Naive thymus-derived CD8-positive, alpha-beta T cell (primary cell): ENCODE results near the gene GNG14. TPM values are rescaled to one million over a fixed set of nuclear protein-coding genes. Genes with fewer than 3 reads are reported as not detected.
"Not testable (repeated sequence)": the region's sequence is repeated elsewhere in the genome, so short reads cannot be mapped to it uniquely, and the experiment has no call there.

Experiments
- ATAC-seq, 2 donors: fragments of 150-1000 bp; cut with Tn5 transposase in 1 of 2; sonication (Bioruptor Pico), chemical (Tn5 transposase) in 1 of 2; 1 replicate in 1 of 2; 2 replicates in 1 of 2; pipeline ENCODE4 v1.10.0; 2021; ENCODE audit warnings: mild to moderate bottlenecking in 2 of 2, moderate library complexity in 2 of 2
- POLR2A ChIA-PET: fragments of 350-600 bp; sonication (Branson Sonifier 250); formaldehyde crosslinking; loops from one replicate; lab custom pipeline; 2021; ENCODE audit warnings: antibody characterized with exemption; lab: Charles Lee
- DNase-seq, 10 donors: peaks; one replicate each; pipeline versions ENCODE4 v3.0.0 to v3.0.0-alpha.2; 2020 to 2022
- H3K27ac Mint-ChIP-seq, 10 donors: one replicate each; pipeline ENCODE4 v1.8.0; 2020 to 2022; ENCODE audit warnings: mild to moderate bottlenecking in 10 of 10, mixed read lengths in 10 of 10, moderate library complexity in 4 of 10, inconsistent platforms in 1 of 10
- H3K27me3 Mint-ChIP-seq, 5 donors: one replicate each; pipeline ENCODE4 v1.8.0; 2021 to 2022; ENCODE audit warnings: mixed read lengths in 5 of 5
- H3K36me3 Mint-ChIP-seq, 3 donors: one replicate each; pipeline ENCODE4 v1.8.0; 2020 to 2022; ENCODE audit warnings: mixed read lengths in 3 of 3, mild to moderate bottlenecking in 2 of 3, inconsistent platforms in 1 of 3
- H3K4me1 Mint-ChIP-seq, 4 donors: one replicate each; pipeline ENCODE4 v1.8.0; 2021 to 2022; ENCODE audit warnings: mixed read lengths in 4 of 4
- H3K4me3 Mint-ChIP-seq, 10 donors: one replicate each; pipeline ENCODE4 v1.8.0; 2020 to 2022; ENCODE audit warnings: mild to moderate bottlenecking in 10 of 10, mixed read lengths in 10 of 10, moderate library complexity in 6 of 10, inconsistent platforms in 1 of 10
- H3K9me3 Mint-ChIP-seq, 9 donors: one replicate each; pipeline ENCODE4 v1.8.0; 2020 to 2022; ENCODE audit warnings: mixed read lengths in 9 of 9, mild to moderate bottlenecking in 3 of 9, inconsistent platforms in 1 of 9, moderate library complexity in 1 of 9
- polyA plus RNA-seq, 3 donors: library from polyadenylated mRNA; unstranded; fragments of 300-500 nt; fragmentation: Illumina TruSeq; gene quantifications; one replicate each; pipeline ENCODE4 v1.2.3, GENCODE V29; 2021
- total RNA-seq, 8 experiments: library from RNA in 2 of 8; stranded (reverse) in 2 of 8; gene quantifications; one replicate each; pipeline ENCODE4 v1.2.3 and lab custom pipeline; 2021 to 2026

Gene GNG14
- total and polyA plus RNA-seq, 5 experiments from 2014 or later, result not detected

DNA sequence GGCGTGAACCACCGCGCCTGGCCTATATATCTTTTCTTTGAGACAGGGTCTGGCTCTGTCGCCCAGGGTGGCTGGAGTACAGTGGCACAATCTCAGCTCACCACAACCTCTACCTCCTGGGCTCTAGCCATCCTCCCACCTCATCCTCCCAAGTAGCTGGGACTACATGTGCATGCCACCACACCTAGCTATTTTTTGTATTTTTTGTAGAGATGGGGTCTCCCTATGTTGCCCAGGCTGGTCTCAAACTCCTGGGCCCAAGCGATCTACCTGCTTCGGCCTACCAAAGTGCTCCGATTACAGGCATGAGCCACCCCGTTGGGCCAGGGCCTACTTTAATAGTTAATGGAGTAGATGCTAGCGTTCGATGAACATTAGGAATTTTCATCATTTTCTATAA, 32.5 kb downstream of the GNG14 start:
- no peak for ATAC-seq
- Mint-ChIP-seq H3K9me3 (no peaks in the 10 kb centered on the region), H3K4me1 (peaks cover 31 to 51% (median 47%) of the 10 kb centered on the region in 4 donors), H3K27me3 (no peaks in the 10 kb centered on the region), H3K27ac (peak overlapping the region; percentile 74 to 96 (median 88)), H3K36me3 (peaks cover 0 to 32% (median 0%) of the 10 kb centered on the region in 3 donors), H3K4me3 (peak overlapping the region; percentile 79 to 90 (median 84))
- POLR2A ChIA-PET, result interaction anchor here (0.5 to 8.7 kb wide), 5 partner anchors 15 to 177 kb away, joined by 4 to 158 read pairs (median 7); partner anchors contain the start of genes DHPS, GET3 and TRIR
- DNase-seq, result no peak

DNA sequence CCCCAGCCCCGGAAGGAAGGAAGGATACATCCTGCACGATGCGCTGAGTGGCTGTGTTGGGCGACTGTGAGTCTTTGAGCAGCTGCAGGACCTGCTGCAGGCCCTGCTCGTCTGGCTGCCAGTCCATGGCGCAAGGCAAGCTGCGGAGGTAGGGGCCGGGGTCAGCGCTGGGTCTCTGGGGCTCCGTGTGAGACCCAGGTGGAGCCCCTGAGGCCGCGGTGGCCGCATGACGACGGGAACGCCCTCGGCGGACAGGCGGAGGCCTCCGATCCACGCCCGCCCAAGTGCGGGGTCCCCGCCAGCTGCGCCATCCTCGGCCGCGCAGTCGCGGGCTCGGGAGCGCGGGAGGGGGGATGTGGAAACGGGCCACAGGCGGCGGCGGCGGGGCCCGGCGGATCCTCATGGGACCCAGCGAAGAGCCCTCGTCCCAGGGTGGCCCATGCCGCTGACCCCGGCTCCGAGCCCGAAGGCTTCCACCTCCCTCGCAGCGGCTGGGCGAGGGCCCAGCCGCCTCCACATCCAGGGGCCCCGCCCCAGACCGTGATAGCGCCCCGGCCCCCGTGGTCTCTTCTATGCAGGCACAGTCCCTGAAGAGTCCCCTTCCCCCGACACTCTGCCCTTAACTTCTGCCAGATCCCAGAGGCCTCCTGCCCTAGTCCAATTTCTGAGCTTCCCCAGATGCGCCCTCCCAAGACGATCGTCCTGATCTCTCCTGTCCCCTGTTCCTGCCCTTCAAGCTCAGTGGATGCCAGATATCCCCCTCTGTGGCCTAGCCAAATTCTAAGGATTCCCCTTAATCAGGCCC, 33.3 kb downstream of the GNG14 start:
- ATAC-seq (no peak), DNase-seq (peak in 1 of 10 donors; percentile 13)
- POLR2A ChIA-PET, result interaction anchor here (0.5 to 8.7 kb wide), 8 partner anchors 14 to 1802 kb away, joined by 3 to 158 read pairs (median 6); partner anchors contain the start of genes DHPS, FBXW9, GET3 and TRIR
- no peaks in the 10 kb centered on the region for H3K9me3 Mint-ChIP-seq
- peak overlapping the region; percentile 85 to 96 (median 91) for H3K27ac Mint-ChIP-seq
- no peaks in the 10 kb centered on the region for H3K27me3 Mint-ChIP-seq
- peak overlapping the region; percentile 84 to 96 (median 90) for H3K4me3 Mint-ChIP-seq
- H3K4me1 Mint-ChIP-seq, result peaks cover 31 to 51% (median 47%) of the 10 kb centered on the region in 4 donors
- peaks cover 0 to 25% (median 0%) of the 10 kb centered on the region in 3 donors for H3K36me3 Mint-ChIP-seq

DNA sequence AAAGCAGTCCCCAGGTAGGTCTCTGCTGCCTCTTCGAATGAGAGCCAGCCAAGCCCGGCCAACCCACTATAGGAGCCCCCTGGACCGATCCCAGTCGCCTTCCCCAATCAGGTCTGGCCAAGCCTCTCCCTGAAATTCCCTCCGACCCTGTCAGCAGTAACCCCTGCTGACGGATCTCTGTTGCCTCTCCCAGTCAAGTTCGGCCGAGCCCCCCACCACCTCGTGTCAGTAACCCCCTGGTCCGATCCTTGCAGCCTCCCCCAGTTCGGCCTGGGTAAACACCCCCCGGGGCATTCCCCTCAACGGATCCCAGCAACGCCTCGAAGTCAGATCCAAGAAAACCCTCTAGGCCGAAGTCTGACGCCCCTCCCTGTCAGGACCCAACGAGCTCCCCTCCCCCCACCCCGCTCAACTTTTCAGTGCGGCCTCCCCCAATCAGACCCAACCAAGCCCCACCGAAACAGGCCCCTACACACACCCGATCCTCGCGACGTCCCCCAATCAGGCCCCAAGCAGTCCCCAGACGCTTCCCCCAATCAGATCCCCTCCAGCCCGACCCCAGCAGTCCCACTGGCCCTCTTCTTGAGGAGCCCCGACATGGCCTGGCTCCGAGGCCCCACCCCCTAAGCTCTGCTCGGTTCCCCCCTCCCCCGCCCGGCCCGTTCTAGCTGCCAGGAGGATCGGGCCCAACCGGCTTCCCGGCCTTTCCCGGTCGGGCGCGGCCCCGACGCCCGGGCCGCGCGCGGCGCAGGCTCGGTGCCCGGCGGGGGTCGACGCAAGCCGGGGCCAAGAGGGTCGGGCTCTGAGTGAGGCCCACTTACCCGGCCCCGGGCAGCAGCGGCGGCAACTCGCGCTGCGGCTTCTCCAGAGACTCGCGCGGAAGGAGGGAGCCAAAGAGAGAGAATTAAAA, 34.1 kb downstream of the GNG14 start:
- DNase-seq, result peak in 9 of 10 donors; percentile 8 to 73 (median 48)
- H3K4me1 Mint-ChIP-seq, result peaks cover 28 to 48% (median 41%) of the 10 kb centered on the region in 4 donors
- H3K4me3 Mint-ChIP-seq, result peak overlapping the region; percentile 85 to 96 (median 93)
- no peaks in the 10 kb centered on the region for H3K27me3 Mint-ChIP-seq
- H3K27ac Mint-ChIP-seq, result peak overlapping the region; percentile 88 to 96 (median 92)
- peak; percentile 45 to 49 for ATAC-seq
- no peaks in the 10 kb centered on the region for H3K9me3 Mint-ChIP-seq
- peaks cover 0 to 20% (median 0%) of the 10 kb centered on the region in 3 donors for H3K36me3 Mint-ChIP-seq
- POLR2A ChIA-PET, result interaction anchor here (0.7 to 8.7 kb wide), 11 partner anchors 13 to 909 kb away, joined by 3 to 158 read pairs (median 4); partner anchors contain the start of genes DHPS, FBXW9, GET3 and JUNB

DNA sequence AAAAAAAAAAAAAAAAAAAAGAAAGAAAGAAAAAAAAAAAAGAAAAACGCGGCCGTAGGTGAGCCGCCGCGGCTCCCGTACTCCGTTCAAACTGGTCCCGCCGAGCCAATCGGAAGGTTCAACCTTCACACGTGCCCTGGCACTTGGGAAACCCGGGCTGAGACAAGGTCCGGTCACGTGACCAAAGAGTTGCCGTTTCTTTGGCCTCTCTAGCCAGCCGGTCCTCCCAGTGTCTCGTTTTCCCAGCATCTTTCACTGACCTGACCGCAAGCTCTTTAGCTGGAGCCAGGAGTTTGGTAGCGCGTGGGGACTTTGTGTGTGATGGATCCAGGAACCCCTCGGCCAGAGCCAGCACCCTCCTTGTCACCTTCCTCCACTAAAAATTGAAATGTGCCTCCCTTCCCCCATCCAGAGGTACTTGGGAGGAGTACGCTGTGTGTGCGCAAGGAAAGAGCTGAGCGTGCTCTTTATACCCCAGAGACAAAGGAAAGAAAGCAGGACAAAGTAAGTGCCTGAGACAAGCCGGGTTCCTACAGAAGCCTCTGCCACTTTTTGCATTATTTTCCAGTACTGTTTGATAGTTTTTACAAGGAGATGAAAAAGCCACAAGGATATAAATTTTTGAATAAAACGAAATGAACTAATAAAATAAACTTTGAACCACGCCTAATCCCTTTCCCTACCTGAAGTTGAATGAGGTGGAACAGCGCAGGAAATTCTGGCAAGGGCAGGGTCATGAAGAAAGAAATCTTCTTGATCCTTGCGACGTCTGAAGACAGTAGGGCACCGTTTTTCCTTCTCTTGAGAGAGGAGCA, 35.0 kb downstream of the GNG14 start:
- H3K4me3 Mint-ChIP-seq, result peak overlapping the region; percentile 85 to 96 (median 92)
- peaks cover 0 to 17% (median 0%) of the 10 kb centered on the region in 3 donors for H3K36me3 Mint-ChIP-seq
- H3K27ac Mint-ChIP-seq, result peak overlapping the region; percentile 88 to 97 (median 93)
- peak; percentile 83 to 98 (median 92) for DNase-seq
- peaks cover 28 to 47% (median 40%) of the 10 kb centered on the region in 4 donors for H3K4me1 Mint-ChIP-seq
- POLR2A ChIA-PET, result interaction anchor here (0.5 to 8.7 kb wide), 19 partner anchors 12 to 1628 kb away, joined by 3 to 158 read pairs (median 4); partner anchors contain the start of genes DHPS, FBXW9, GET3 and JUNB
- no peaks in the 10 kb centered on the region for H3K9me3 Mint-ChIP-seq
- no peaks in the 10 kb centered on the region for H3K27me3 Mint-ChIP-seq
- ATAC-seq, result peak; percentile 88 to 92

DNA sequence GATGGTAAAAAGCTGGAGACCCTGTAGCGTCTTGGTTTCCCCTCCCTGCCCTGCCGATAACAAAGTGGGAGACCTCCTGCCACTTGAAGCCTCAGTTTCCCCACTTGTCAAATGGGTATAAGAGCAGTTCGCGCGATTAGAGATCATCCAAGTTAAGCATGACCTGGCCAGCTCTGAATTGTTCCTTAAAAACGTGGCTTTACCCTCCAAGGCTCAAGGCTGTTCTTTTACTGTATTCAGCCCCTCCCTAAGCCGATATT, 35.5 kb downstream of the GNG14 start:
- Mint-ChIP-seq H3K9me3 (no peaks in the 10 kb centered on the region), H3K4me3 (peak overlapping the region; percentile 85 to 96 (median 92)), H3K4me1 (peaks cover 28 to 47% (median 40%) of the 10 kb centered on the region in 4 donors), H3K27me3 (no peaks in the 10 kb centered on the region), H3K27ac (peak overlapping the region in 9 of 10 donors; percentile 88 to 97 (median 93)), H3K36me3 (peaks cover 0 to 21% (median 0%) of the 10 kb centered on the region in 3 donors)
- DNase-seq (no peak), ATAC-seq (no peak)
- POLR2A ChIA-PET, result interaction anchor here (0.5 to 8.7 kb wide), 13 partner anchors 12 to 1628 kb away, joined by 3 to 158 read pairs (median 4); partner anchors contain the start of genes DHPS, FBXW9, GET3 and RNASEH2A

DNA sequence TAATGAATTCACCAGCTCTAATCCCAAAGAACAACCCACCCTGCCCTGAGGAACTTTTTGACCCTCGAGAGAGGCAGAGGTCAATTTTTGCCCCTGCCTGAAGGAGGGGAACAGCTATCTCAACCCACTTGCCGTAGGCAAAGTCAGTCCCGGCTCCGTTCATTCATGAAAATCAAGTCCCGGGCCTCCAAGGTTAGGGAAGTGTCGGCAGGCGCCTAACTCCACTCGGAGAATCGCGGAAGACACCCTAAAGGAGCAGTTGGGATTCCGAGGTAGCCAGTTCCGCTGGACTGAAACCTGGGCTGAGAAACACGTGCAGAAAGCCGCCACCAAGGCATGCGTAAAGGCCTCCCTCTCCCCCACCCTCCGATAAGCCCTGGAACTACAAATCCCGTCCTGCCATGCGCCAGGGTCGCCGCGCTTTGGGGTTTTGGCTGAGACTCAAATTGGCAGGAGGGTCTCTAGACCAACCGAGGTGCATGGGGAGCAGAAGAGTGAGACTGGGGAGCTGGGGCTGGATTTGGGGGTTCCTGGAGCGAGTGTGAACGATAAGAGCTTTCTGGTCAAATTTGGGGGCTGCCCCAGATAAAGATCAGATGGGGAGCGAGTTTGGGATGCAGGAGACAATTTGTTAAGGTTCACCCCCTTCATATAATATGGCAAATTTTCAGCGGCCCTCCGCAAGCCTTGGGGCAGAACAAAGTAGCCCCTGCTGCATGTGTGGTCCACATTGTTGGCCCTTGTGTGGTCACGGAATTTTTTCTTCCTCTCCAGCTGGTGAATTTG, 36.0 kb downstream of the GNG14 start, which contains the start of gene TNPO2:
TNPO2 (minus strand) TSS at position 292 of the 786 bp plus-strand sequence. CDS start 2,955 bp downstream, outside the sequence.
- Mint-ChIP-seq H3K36me3 (peaks cover 0 to 21% (median 3%) of the 10 kb centered on the region in 3 donors), H3K27ac (peak within 1 kb of the TSS; percentile 88 to 97 (median 93)), H3K4me1 (peaks cover 27 to 43% (median 39%) of the 10 kb centered on the region in 4 donors), H3K4me3 (peak within 1 kb of the TSS; percentile 85 to 96 (median 92)), H3K9me3 (no peaks in the 10 kb centered on the region), H3K27me3 (no peaks in the 10 kb centered on the region)
- peak; percentile 33 to 79 (median 58) for DNase-seq
- POLR2A ChIA-PET, result interaction anchor here (0.5 to 8.7 kb wide), 11 partner anchors 11 to 1629 kb away, joined by 3 to 158 read pairs (median 4); partner anchors contain the start of genes DHPS, FBXW9, GET3 and RNASEH2A
- peak; percentile 34 to 36 for ATAC-seq

DNA sequence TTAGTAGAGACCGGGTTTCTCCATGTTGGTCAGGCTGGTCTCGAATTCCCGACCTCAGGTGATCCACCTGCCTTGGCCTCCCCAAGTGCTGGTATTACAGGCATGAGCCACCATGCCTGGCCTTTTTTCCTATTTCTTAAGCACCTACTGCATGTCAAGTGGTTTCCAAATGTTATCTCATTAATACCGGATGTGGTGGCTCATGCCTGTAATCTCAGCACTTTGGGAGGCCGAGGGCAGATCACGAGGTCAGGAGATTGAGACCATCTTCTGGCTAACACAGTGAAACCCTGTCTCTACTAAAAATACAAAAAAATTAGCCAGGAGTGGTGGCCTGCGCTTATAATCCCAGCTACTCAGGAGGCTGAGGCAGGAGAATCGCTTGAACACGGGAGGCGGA, 37.8 kb downstream of the GNG14 start:
- H3K27me3 Mint-ChIP-seq, DNase-seq, H3K27ac Mint-ChIP-seq, ATAC-seq, H3K9me3 Mint-ChIP-seq: not testable (repeated sequence)
- POLR2A ChIA-PET, result interaction anchor here (0.7 to 8.7 kb wide), 3 partner anchors 10 to 237 kb away, joined by 3 to 158 read pairs (median 5); partner anchors contain the start of genes GET3 and TRIR
- peaks cover 26 to 43% (median 38%) of the 10 kb centered on the region in 4 donors for H3K4me1 Mint-ChIP-seq
- H3K36me3 Mint-ChIP-seq, result peaks cover 0 to 30% (median 9%) of the 10 kb centered on the region in 3 donors
- H3K4me3 Mint-ChIP-seq, result peak overlapping the region in 1 of 10 donors; percentile 34

DNA sequence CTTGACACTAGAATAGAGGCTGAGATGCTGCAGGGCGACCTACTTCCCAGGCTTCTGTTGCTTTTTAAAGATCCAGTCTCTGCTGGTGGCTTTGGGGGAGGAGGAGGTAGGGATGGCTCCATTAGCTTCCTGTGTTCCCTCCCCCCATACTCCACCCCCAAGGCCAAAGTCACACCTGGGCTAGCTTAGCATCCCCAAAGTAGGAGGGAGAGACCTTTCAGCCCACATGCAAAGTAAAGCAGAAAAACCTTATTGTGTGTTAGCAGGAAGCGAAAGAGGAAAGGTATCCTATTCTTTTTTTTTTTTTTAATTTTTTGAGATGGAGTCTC, 39.2 kb downstream of the GNG14 start:
- DNase-seq (no peak), ATAC-seq (no peak)
- Mint-ChIP-seq H3K27me3 (no peaks in the 10 kb centered on the region), H3K36me3 (peaks cover 0 to 36% (median 9%) of the 10 kb centered on the region in 3 donors), H3K9me3 (no peaks in the 10 kb centered on the region), H3K27ac (peak overlapping the region in 4 of 10 donors; percentile 2 to 55 (median 38)), H3K4me1 (peaks cover 18 to 43% (median 33%) of the 10 kb centered on the region in 4 donors), H3K4me3 (peak overlapping the region in 2 of 10 donors; percentile 22 to 59)
- POLR2A ChIA-PET, result interaction anchor here (0.7 to 8.7 kb wide), 4 partner anchors 8 to 135 kb away, joined by 3 to 158 read pairs (median 4); partner anchors contain the start of genes GET3 and TRIR

DNA sequence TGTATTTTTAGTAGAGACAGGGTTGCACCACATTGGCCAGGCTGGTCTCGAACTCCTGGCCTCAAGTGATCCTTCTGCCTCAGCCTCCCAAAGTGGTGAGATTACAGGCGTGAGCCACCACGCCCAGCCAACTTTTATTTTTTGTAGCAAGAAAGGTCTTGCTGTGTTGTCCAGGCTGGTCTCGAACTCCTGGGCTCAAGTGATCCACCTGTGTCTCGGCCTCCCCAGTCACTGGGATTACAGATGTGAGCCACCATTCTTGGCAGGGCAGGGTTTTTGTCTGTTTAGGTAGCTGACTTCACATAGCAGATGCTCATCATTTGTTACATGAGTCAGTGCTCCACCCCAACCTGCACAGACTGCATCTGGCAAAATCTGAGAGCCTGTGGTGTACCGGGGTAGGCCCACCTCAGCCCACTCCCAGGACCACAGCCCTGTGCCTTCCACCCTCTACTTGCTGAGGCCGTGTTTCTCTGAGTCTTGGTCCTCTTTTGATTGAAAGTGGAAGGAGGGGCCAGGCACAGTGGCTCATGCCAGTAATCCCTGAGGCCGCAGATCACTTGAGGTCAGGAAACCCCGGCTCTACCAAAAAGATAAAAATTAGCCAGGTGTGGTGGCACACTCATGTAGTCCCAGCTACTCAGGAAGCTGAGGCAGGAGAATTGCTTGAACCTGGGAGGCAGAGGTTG, 40.1 kb downstream of the GNG14 start:
- no peak for DNase-seq
- H3K27me3 Mint-ChIP-seq, result no peaks in the 10 kb centered on the region
- peaks cover 17 to 47% (median 37%) of the 10 kb centered on the region in 4 donors for H3K4me1 Mint-ChIP-seq
- POLR2A ChIA-PET, result interaction anchor here (0.6 to 8.7 kb wide), 6 partner anchors 7 to 571 kb away, joined by 3 to 158 read pairs (median 4); partner anchors contain the start of genes GET3 and TRIR
- H3K9me3 Mint-ChIP-seq, result no peaks in the 10 kb centered on the region
- no peak overlapping the region for H3K4me3 Mint-ChIP-seq
- no peak for ATAC-seq
- peak overlapping the region in 1 of 10 donors; percentile 7 for H3K27ac Mint-ChIP-seq
- H3K36me3 Mint-ChIP-seq, result peaks cover 0 to 41% (median 9%) of the 10 kb centered on the region in 3 donors

DNA sequence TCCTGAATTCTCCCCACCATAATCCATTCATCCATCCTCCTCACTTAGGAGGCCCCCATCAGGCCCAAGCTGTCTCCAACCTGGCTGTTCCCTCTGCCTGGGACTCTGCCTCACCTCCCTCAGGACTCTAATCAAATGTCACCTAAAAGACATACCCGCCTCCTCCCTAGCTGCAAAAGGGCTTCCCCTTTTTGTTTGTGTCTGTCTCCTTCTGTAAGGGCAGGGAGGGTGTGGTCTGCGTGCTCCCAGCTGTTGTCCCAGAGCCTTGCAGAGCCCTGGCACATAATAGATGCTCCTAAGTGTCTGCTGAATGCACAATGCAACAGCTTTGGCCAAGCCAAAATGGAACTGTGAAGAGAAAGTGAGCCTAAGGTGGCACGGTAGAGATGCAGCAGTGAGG, 42.3 kb downstream of the GNG14 start:
- H3K27ac Mint-ChIP-seq, result peak overlapping the region in 3 of 10 donors; percentile 25 to 65 (median 57)
- POLR2A ChIA-PET, result interaction anchor here (0.7 kb wide), 2 partner anchors 13 to 150 kb away, joined by 3 to 5 read pairs; no protein-coding TSS in a partner anchor

More for the DNA sequence above, 42.3 kb downstream of the GNG14 start:
- DNase-seq, result no peak
- H3K4me1 Mint-ChIP-seq, result peaks cover 15 to 41% (median 31%) of the 10 kb centered on the region in 4 donors
- no peaks in the 10 kb centered on the region for H3K9me3 Mint-ChIP-seq
- H3K4me3 Mint-ChIP-seq, result peak overlapping the region in 2 of 10 donors; percentile 34 to 55
- H3K36me3 Mint-ChIP-seq, result peaks cover 0 to 46% (median 9%) of the 10 kb centered on the region in 3 donors
- ATAC-seq, result no peak
- no peaks in the 10 kb centered on the region for H3K27me3 Mint-ChIP-seq
